HG03108 (cell line): Measurements from ENCODE around the gene ZNF154.

Experiments
- ATAC-seq: cut with Tn5 transposase; IDR thresholded peaks from one replicate; pipeline ENCODE4 v1.9.1; 2021; ENCODE audit warnings: moderate library complexity; ENCODE audit not compliant: unreplicated experiment

ZNF154 gene

GRCh38 chr19:57682226-57682766, 26.7 kb downstream of the ZNF154 start:
- no peak for ATAC-seq

- no peak for ATAC-seq
These were observed 33.1 kb downstream of the ZNF154 start for GRCh38 chr19:57675881-57676280.

- ATAC-seq: no peak
These were observed 36.5 kb downstream of the ZNF154 start for GRCh38 chr19:57672466-57672865.

GRCh38 chr19:57671124-57671895, 37.7 kb downstream of the ZNF154 start:
- ATAC-seq: no peak

- no peak for ATAC-seq
These were observed 40.4 kb downstream of the ZNF154 start, which contains the start of gene ZSCAN4 for GRCh38 chr19:57668635-57669034. TSS of gene ZSCAN4 (plus strand) at chr19:57668935. CDS start at chr19:57676146, 7,211 bp downstream.

- ATAC-seq: no peak
These were observed 41.8 kb downstream of the ZNF154 start for GRCh38 chr19:57667228-57667627.

GRCh38 chr19:57665261-57665806, 43.7 kb downstream of the ZNF154 start:
- ATAC-seq: no peak

GRCh38 chr19:57664269-57665127, 44.5 kb downstream of the ZNF154 start:
- no peak for ATAC-seq

- no peak for ATAC-seq
These were observed 52.7 kb downstream of the ZNF154 start for GRCh38 chr19:57656346-57656745.

- no peak for ATAC-seq
These were observed 53.6 kb downstream of the ZNF154 start for GRCh38 chr19:57655443-57655842.

GRCh38 chr19:57653689-57654088, 55.3 kb downstream of the ZNF154 start:
- ATAC-seq: no peak

- no peak for ATAC-seq
These were observed 57.4 kb downstream of the ZNF154 start for GRCh38 chr19:57651654-57651996.

- ATAC-seq: no peak
These were observed 60.5 kb downstream of the ZNF154 start for GRCh38 chr19:57648331-57649003.
